H1 (cell line): ENCODE measurements around the gene LAMA3. TPM values are rescaled to one million over a fixed set of nuclear protein-coding genes. Genes with fewer than 3 reads are reported as not detected.

Source experiments
- CTCF ChIA-PET: fragments of 300-600 bp; sonication (Branson Sonifier 250); formaldehyde crosslinking; loops from one replicate; lab custom pipeline; 2021; ENCODE audit not compliant: partially characterized antibody; lab: Charles Lee
- POLR2A ChIA-PET: fragments of 300-600 bp; sonication (Branson Sonifier 250); formaldehyde crosslinking; loops from one replicate; lab custom pipeline; 2021; ENCODE audit warnings: inconsistent platforms; ENCODE audit not compliant: partially characterized antibody; lab: Charles Lee
- DNase-seq, 2 experiments: peaks; one replicate each; pipeline versions ENCODE4 v3.0.0 to v3.0.0-alpha.2; 2010 to 2022; ENCODE audit warnings: low spot score in 2 of 2, low read depth in 1 of 2, mixed read lengths in 1 of 2
- FAIRE-seq: peaks from 2 replicates; lab custom pipeline; 2011; peaks lifted over from hg19 to GRCh38; lab: Jason Lieb, UNC
- H2AFZ ChIP-seq: 2 replicates; pipeline ENCODE4 v1.8.1; 2012; ENCODE audit warnings: low read length, inconsistent platforms
- H2AK5ac ChIP-seq: 2 replicates; pipeline ENCODE4 v1.6.1; 2013; ENCODE audit warnings: low read depth, low read length
- H2BK120ac ChIP-seq: replicated peaks from 2 replicates; pipeline ENCODE3; 2013; ENCODE audit warnings: low read depth, low read length, inconsistent platforms
- H2BK12ac ChIP-seq: 2 replicates; pipeline ENCODE4 v1.6.1; 2013; ENCODE audit warnings: low read depth, low read length
- H2BK15ac ChIP-seq: 2 replicates; pipeline ENCODE4 v1.6.1; 2013; ENCODE audit warnings: low read length
- H2BK20ac ChIP-seq: 2 replicates; pipeline ENCODE4 v1.6.1; 2013; ENCODE audit warnings: low read length
- H2BK5ac ChIP-seq: 2 replicates; pipeline ENCODE4 v1.6.1; 2013; ENCODE audit warnings: low read depth, low read length
- H3K14ac ChIP-seq: 2 replicates; pipeline ENCODE4 v1.6.1; 2013; ENCODE audit warnings: inconsistent platforms; ENCODE audit not compliant: insufficient read length
- H3K18ac ChIP-seq: 2 replicates; pipeline ENCODE4 v1.6.1; 2013; ENCODE audit warnings: low read length; ENCODE audit errors: extremely low read depth
- H3K23ac ChIP-seq: 2 replicates; pipeline ENCODE4 v1.6.1; 2013; ENCODE audit warnings: inconsistent platforms; ENCODE audit not compliant: insufficient read length
- H3K23me2 ChIP-seq: 2 replicates; pipeline ENCODE4 v1.6.1; 2013; ENCODE audit warnings: low read depth, low read length
- H3K27ac ChIP-seq: 2 replicates; pipeline ENCODE4 v1.6.1; 2011; ENCODE audit warnings: low read depth, low read length, inconsistent platforms
- H3K27me3 ChIP-seq, 4 experiments: replicated peaks in 1 of 4; 1 replicate in 1 of 4; 2 replicates in 3 of 4; pipeline versions ENCODE4 v1.6.1 to v1.8.1; 2011 to 2013; ENCODE audit warnings: low read length in 3 of 4, mild to moderate bottlenecking in 3 of 4, inconsistent platforms in 2 of 4, mixed read lengths in 2 of 4, moderate library complexity in 1 of 4; ENCODE audit not compliant: control insufficient read depth in 3 of 4, insufficient read depth in 3 of 4; ENCODE audit errors: extremely low read depth in 1 of 4
- H3K36me3 ChIP-seq, 4 experiments: 2 replicates each; pipeline versions ENCODE4 v1.6.1 to v1.8.1; 2011 to 2013; ENCODE audit warnings: mild to moderate bottlenecking in 4 of 4, low read length in 3 of 4, moderate library complexity in 2 of 4, control low read depth in 1 of 4, inconsistent platforms in 1 of 4; ENCODE audit not compliant: insufficient read depth in 4 of 4, control insufficient read depth in 2 of 4
- H3K4ac ChIP-seq: replicated peaks from 2 replicates; pipeline ENCODE3; 2013; ENCODE audit warnings: low read length, low read depth, mixed read lengths, inconsistent platforms; ENCODE audit not compliant: insufficient read length
- H3K4me1 ChIP-seq, 4 experiments: replicated peaks in 1 of 4; 1 replicate in 1 of 4; 2 replicates in 3 of 4; pipeline versions ENCODE4 v1.6.1 to v1.8.1; 2011 to 2013; ENCODE audit warnings: low read length in 3 of 4, inconsistent platforms in 2 of 4, mixed read lengths in 1 of 4; ENCODE audit not compliant: insufficient read depth in 4 of 4, control insufficient read depth in 3 of 4
- H3K4me2 ChIP-seq, 2 experiments: 2 replicates each; pipeline versions ENCODE4 v1.6.1 to v1.8.1; 2011 to 2013; ENCODE audit warnings: low read depth in 2 of 2, low read length in 2 of 2, control low read depth in 1 of 2, inconsistent platforms in 1 of 2, mild to moderate bottlenecking in 1 of 2; ENCODE audit not compliant: insufficient read depth in 1 of 2
- H3K4me3 ChIP-seq, 4 experiments: fragments of 200-600, 300-600 bp in 1 of 4; sonication (generic), shearing (Covaris generic), sonication (Bioruptor Twin) in 1 of 4; 2 replicates each; pipeline versions ENCODE4 v1.5.1 to v1.8.1; 2011 to 2016; ENCODE audit warnings: low read length in 4 of 4, low read depth in 3 of 4, control low read depth in 2 of 4, inconsistent platforms in 2 of 4, mild to moderate bottlenecking in 2 of 4, mixed read lengths in 1 of 4, moderate library complexity in 1 of 4; ENCODE audit not compliant: insufficient read depth in 2 of 4; ENCODE audit errors: extremely low read depth in 1 of 4
- H3K56ac ChIP-seq: replicated peaks from 2 replicates; pipeline ENCODE3; 2013; ENCODE audit warnings: low read depth, mild to moderate bottlenecking, mixed read lengths, low read length, inconsistent platforms; ENCODE audit not compliant: insufficient read length
- H3K79me1 ChIP-seq: 2 replicates; pipeline ENCODE4 v1.6.1; 2013; ENCODE audit warnings: low read depth, low read length, control low read depth
- H3K79me2 ChIP-seq, 2 experiments: 2 replicates each; pipeline versions ENCODE4 v1.6.1 to v1.8.1; 2012 to 2013; ENCODE audit warnings: low read length in 2 of 2, mild to moderate bottlenecking in 2 of 2, inconsistent platforms in 1 of 2; ENCODE audit not compliant: insufficient read depth in 2 of 2, control insufficient read depth in 1 of 2
- H3K9ac ChIP-seq, 4 experiments: replicated peaks in 1 of 4; 1 replicate in 1 of 4; 2 replicates in 3 of 4; pipeline versions ENCODE4 v1.6.1 to v1.8.1; 2011 to 2013; ENCODE audit warnings: low read depth in 3 of 4, low read length in 3 of 4, control low read depth in 2 of 4, mild to moderate bottlenecking in 2 of 4, moderate library complexity in 2 of 4, inconsistent platforms in 1 of 4; ENCODE audit errors: extremely low read depth in 1 of 4
- H3K9me3 ChIP-seq, 2 experiments: 2 replicates each; pipeline versions ENCODE4 v1.6.1 to v1.8.1; 2012 to 2013; ENCODE audit warnings: mild to moderate bottlenecking in 2 of 2, moderate library complexity in 2 of 2, control low read depth in 1 of 2, inconsistent platforms in 1 of 2, low read depth in 1 of 2, low read length in 1 of 2, mixed read lengths in 1 of 2; ENCODE audit not compliant: insufficient read depth in 2 of 2
- H4K20me1 ChIP-seq, 2 experiments: replicated peaks in 1 of 2; 2 replicates each; pipeline versions ENCODE3 to v1.8.1; 2011 to 2013; ENCODE audit warnings: inconsistent platforms in 2 of 2, low read length in 2 of 2, mild to moderate bottlenecking in 1 of 2; ENCODE audit not compliant: insufficient read depth in 2 of 2, control insufficient read depth in 1 of 2
- H4K5ac ChIP-seq: 2 replicates; pipeline ENCODE4 v1.6.1; 2013; ENCODE audit warnings: low read length, low read depth, mixed read lengths, inconsistent platforms; ENCODE audit not compliant: insufficient read length
- H4K8ac ChIP-seq: 2 replicates; pipeline ENCODE4 v1.8.0; 2013; ENCODE audit warnings: mild to moderate bottlenecking, moderate library complexity, low read length, inconsistent platforms; ENCODE audit not compliant: insufficient read depth; ENCODE audit errors: extremely low read depth
- H4K91ac ChIP-seq: replicated peaks from 2 replicates; pipeline ENCODE3; 2013; ENCODE audit warnings: low read length, mixed read lengths, inconsistent platforms; ENCODE audit not compliant: insufficient read length
- ASH2L ChIP-seq: fragments of 200-600, 300-600 bp; sonication (generic); IDR thresholded peaks from one replicate; pipeline ENCODE4 v1.7.1; 2017; ENCODE audit warnings: low read length
- SIN3A ChIP-seq, 2 experiments: IDR thresholded peaks in 1 of 2; conservative IDR thresholded peaks in 1 of 2; 2 replicates each; pipeline ENCODE4 v1.6.1; 2011 to 2012; ENCODE audit warnings: low read length in 2 of 2, improper control_type of control experiment in 1 of 2, low read depth in 1 of 2, mild to moderate bottlenecking in 1 of 2
- WGBS, 2 experiments: shearing (Covaris generic) in 1 of 2; methylation state at CpG; one replicate each; pipeline versions ENCODE4 v1.1.6 to v1.1.7; 2013 to 2015; ENCODE audit warnings: low lambda C conversion rate in 2 of 2, mixed read lengths in 2 of 2, inconsistent platforms in 1 of 2, low coverage in 1 of 2, missing lambda C conversion rate in 1 of 2; ENCODE audit not compliant: insufficient replicate concordance in 2 of 2, insufficient coverage in 1 of 2, insufficient read length in 1 of 2; ENCODE audit errors: extremely low coverage in 1 of 2, missing lambda C conversion rate in 1 of 2; 5-methylcytosine and 5-hydroxymethylcytosine counted together
- polyA plus RNA-seq, 7 experiments: library from polyadenylated mRNA; depleted of rRNA in 3 of 7; stranded (reverse) in 5 of 7; unstranded in 2 of 7; fragments of >200 nt in 5 of 7; fragments of 200-250 nt in 2 of 7; gene quantifications; 1 replicate in 5 of 7; 2 replicates in 1 of 7; 4 replicates in 1 of 7; pipeline versions ENCODE4 v1.2.1 to v1.2.3, GENCODE V29; 2011 to 2013; ENCODE audit warnings: missing spikeins in 2 of 7, mixed read lengths in 2 of 7
- total RNA-seq: library from RNA; stranded (reverse); fragmentation: NEBNext Ultra II Directional; extraction: Animal tissue kit (Norgen Biotek cat#: 25700); gene quantifications from 2 replicates; pipeline ENCODE4 v1.2.1, GENCODE V29; 2021

Gene LAMA3
- total and polyA plus RNA-seq, 2 of the 8 experiments (the other 6 are each of a cell fraction or from before 2014, with no cell fraction given): 0.76 to 5.0 TPM

DNA sequence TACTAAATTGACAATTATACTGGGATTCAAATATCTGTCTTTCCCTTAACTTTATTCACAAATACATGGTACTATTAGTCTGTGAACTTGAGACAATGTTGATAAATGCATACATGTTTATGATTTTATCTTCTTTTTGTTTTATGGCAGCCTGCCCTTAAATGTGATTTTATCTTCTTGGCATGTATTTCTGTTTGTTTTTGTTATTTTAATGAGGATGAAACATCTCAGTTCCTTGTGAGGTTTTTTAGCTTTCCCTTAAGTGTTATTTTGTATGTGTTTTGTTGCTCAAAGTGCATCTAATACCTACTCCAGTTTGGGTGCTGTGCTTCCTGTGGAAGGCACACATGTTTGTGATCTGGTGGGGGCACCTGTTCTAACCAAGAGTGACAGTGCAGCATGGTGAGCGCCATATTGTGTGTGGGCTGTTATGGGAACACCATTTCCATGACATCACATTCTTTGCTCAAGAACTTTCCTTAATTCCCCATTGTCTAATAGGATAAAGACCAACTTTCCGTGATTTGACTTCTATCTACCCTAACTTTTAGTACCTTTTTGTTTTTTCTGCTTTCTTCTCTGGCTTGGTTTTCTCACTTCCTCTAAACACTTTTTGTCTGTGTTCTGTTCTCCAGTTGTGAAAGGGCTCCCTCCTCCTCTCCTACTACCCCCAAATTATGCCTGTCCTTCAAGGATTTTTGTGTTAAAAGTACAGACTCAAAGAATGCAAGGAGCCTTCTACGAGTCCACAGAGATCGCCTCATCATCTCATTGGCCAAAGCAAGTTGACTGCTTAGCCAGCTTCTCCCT lies 163.2 kb downstream of the LAMA3 start:
- H3K4me2 ChIP-seq: no peak overlapping the region
- no peak overlapping the region for H2BK120ac ChIP-seq
- H4K20me1 ChIP-seq: no peaks in the 10 kb centered on the region
- no peak for DNase-seq
- no peak overlapping the region for H2BK15ac ChIP-seq
- no peak overlapping the region for H3K56ac ChIP-seq
- peaks cover 0 to 2% (median 0%) of the 10 kb centered on the region in 4 experiments; a peak in 3 of 7 replicates for H3K4me1 ChIP-seq
- no peak overlapping the region for H3K27ac ChIP-seq
- 93% methylated on average over 4 of the region's 4 CpGs; no CpG with 5 or more reads in 1 of the 2 experiments for WGBS, 2 experiments
- H3K23ac ChIP-seq: no peak overlapping the region
- H3K9me3 ChIP-seq: no peaks in the 10 kb centered on the region
- H2BK5ac ChIP-seq: no peak overlapping the region
- H2BK12ac ChIP-seq: no peak overlapping the region
- H3K27me3 ChIP-seq: no peaks in the 10 kb centered on the region
- H4K91ac ChIP-seq: no peak overlapping the region
- no peaks in the 10 kb centered on the region for H3K23me2 ChIP-seq
- no peaks in the 10 kb centered on the region for H3K79me2 ChIP-seq
- no peak overlapping the region for H2AFZ ChIP-seq
- ChIA-PET CTCF (no interaction called here), POLR2A (no interaction called here)
- H4K5ac ChIP-seq: no peak overlapping the region
- H2AK5ac ChIP-seq: no peak overlapping the region
- H3K14ac ChIP-seq: no peak overlapping the region
- no peak overlapping the region for H3K4ac ChIP-seq
- no peak overlapping the region for H3K18ac ChIP-seq
- H4K8ac ChIP-seq: no peak overlapping the region
- H3K9ac ChIP-seq: no peak overlapping the region
- H3K79me1 ChIP-seq: no peaks in the 10 kb centered on the region
- no peak for FAIRE-seq
- no peaks in the 10 kb centered on the region for H3K36me3 ChIP-seq
- no peak overlapping the region for H2BK20ac ChIP-seq
- H3K4me3 ChIP-seq: no peak overlapping the region
- TF ChIP-seq ASH2L (no peak), SIN3A (conservative IDR thresholded peaks at IDR 0.05 in 1 of 2, IDR thresholded peaks at IDR 0.05 in 1 of 2; ENCODE audit: low read depth in 1 of 2, low read length in 2 of 2) (no peak)
